HepG2 (cell line): Measurements from ENCODE around the gene DCC.

ENCODE experiments used
- CENPX ChIP-seq: sonication (generic); formaldehyde crosslinking; IDR thresholded peaks from 2 replicates; pipeline ENCODE4 v1.9.0; 2021; ENCODE audit warnings: mild to moderate bottlenecking, missing genetic modification reagents, moderate library complexity
- EZH2 ChIP-seq: conservative IDR thresholded peaks from 2 replicates; pipeline ENCODE4 v1.6.1; 2012; ENCODE audit warnings: mild to moderate bottlenecking, low read depth, low read length, moderate library complexity
- GPN1 ChIP-seq: sonication (generic); formaldehyde crosslinking; IDR thresholded peaks from 2 replicates; pipeline ENCODE4 v1.5.1; 2020; ENCODE audit warnings: missing genetic modification reagents, borderline replicate concordance
- HDAC6 ChIP-seq: fragments of 200-600 bp; sonication (generic); IDR thresholded peaks from 2 replicates; pipeline ENCODE4 v1.7.0; 2017; ENCODE audit warnings: mild to moderate bottlenecking, antibody characterized with exemption, low read length, low read depth
- KDM5B ChIP-seq: sonication (generic); formaldehyde crosslinking; IDR thresholded peaks from 2 replicates; pipeline ENCODE4 v1.4.0; 2020; ENCODE audit warnings: missing genetic modification reagents, mild to moderate bottlenecking, borderline replicate concordance
- SIN3A ChIP-seq: IDR thresholded peaks from 2 replicates; pipeline ENCODE4 v1.6.1; 2011; ENCODE audit warnings: low read depth, mild to moderate bottlenecking, control low read depth, low read length, borderline replicate concordance
- ZNF232 ChIP-seq: sonication (generic); formaldehyde crosslinking; IDR thresholded peaks from 2 replicates; pipeline ENCODE4 v1.4.0; 2020; ENCODE audit warnings: missing genetic modification reagents, borderline replicate concordance
- ZNF629 ChIP-seq: sonication (generic); formaldehyde crosslinking; conservative IDR thresholded peaks from 2 replicates; pipeline ENCODE4 v1.5.0; 2020; ENCODE audit warnings: missing genetic modification reagents
- ZNF713 ChIP-seq: sonication (generic); formaldehyde crosslinking; IDR thresholded peaks from 2 replicates; pipeline ENCODE4 v1.4.0; 2020; ENCODE audit warnings: mild to moderate bottlenecking, missing genetic modification reagents
- TF ChIP-seq, protein P1 (sequence below): sonication (generic); formaldehyde crosslinking; IDR thresholded peaks from 2 replicates; pipeline ENCODE4 v1.4.0; 2020; ENCODE audit warnings: low read depth, missing genetic modification reagents
- TF ChIP-seq, protein P2 (sequence below): sonication (generic); formaldehyde crosslinking; IDR thresholded peaks from 2 replicates; pipeline ENCODE4 v1.5.0; 2020; ENCODE audit warnings: mild to moderate bottlenecking, missing genetic modification reagents, moderate library complexity
- TF ChIP-seq, protein P3 (sequence below): sonication (generic); formaldehyde crosslinking; IDR thresholded peaks from 2 replicates; pipeline ENCODE4 v1.4.0; 2020; ENCODE audit warnings: missing genetic modification reagents
- TF ChIP-seq, protein P4 (sequence below): sonication (generic); formaldehyde crosslinking; IDR thresholded peaks from 2 replicates; pipeline ENCODE4 v1.8.0; 2022; ENCODE audit warnings: missing genetic modification reagents, mild to moderate bottlenecking, moderate library complexity, borderline replicate concordance
- TF ChIP-seq, protein P5 (sequence below), 2 experiments: sonication (generic) in 1 of 2; formaldehyde crosslinking in 1 of 2; IDR thresholded peaks; 2 replicates each; pipeline versions ENCODE4 v1.5.1 to v1.6.1; 2011 to 2020; ENCODE audit warnings: borderline replicate concordance in 1 of 2, low read depth in 1 of 2, low read length in 1 of 2, mild to moderate bottlenecking in 1 of 2, missing genetic modification reagents in 1 of 2, moderate library complexity in 1 of 2

DNA sequence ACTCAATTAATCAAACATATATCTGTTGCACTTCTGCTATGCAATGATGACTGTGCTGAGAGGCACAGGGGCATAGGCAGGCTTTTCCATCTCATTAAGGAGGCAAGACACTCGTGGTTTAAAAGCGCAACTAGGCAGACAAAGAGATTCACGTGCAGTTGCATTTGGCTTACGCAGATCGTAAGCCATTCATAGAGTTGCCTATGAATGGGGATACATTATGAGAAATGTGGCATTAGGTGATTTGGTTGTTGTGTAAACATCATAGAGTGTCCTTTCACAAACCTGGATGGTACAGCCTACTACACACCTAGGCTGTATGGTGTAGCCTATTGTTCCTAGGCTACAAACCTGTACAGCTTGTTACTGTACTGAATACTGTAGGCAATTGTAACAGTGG, 284.7 kb downstream of the DCC start:
- TF ChIP-seq ZNF713 (CRISPR knock-in tag), result no peak
- no peak for TF ChIP-seq ZNF232
- no peak for TF ChIP-seq GPN1 (CRISPR knock-in tag)
- TF ChIP-seq, protein P1, sequence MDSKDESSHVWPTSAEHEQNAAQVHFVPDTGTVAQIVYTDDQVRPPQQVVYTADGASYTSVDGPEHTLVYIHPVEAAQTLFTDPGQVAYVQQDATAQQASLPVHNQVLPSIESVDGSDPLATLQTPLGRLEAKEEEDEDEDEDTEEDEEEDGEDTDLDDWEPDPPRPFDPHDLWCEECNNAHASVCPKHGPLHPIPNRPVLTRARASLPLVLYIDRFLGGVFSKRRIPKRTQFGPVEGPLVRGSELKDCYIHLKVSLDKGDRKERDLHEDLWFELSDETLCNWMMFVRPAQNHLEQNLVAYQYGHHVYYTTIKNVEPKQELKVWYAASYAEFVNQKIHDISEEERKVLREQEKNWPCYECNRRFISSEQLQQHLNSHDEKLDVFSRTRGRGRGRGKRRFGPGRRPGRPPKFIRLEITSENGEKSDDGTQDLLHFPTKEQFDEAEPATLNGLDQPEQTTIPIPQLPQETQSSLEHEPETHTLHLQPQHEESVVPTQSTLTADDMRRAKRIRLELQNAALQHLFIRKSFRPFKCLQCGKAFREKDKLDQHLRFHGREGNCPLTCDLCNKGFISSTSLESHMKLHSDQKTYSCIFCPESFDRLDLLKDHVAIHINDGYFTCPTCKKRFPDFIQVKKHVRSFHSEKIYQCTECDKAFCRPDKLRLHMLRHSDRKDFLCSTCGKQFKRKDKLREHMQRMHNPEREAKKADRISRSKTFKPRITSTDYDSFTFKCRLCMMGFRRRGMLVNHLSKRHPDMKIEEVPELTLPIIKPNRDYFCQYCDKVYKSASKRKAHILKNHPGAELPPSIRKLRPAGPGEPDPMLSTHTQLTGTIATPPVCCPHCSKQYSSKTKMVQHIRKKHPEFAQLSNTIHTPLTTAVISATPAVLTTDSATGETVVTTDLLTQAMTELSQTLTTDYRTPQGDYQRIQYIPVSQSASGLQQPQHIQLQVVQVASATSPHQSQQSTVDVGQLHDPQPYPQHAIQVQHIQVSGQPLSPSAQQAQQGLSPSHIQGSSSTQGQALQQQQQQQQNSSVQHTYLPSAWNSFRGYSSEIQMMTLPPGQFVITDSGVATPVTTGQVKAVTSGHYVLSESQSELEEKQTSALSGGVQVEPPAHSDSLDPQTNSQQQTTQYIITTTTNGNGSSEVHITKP, result no peak
- TF ChIP-seq SIN3A, result no peak
- TF ChIP-seq, protein P2, sequence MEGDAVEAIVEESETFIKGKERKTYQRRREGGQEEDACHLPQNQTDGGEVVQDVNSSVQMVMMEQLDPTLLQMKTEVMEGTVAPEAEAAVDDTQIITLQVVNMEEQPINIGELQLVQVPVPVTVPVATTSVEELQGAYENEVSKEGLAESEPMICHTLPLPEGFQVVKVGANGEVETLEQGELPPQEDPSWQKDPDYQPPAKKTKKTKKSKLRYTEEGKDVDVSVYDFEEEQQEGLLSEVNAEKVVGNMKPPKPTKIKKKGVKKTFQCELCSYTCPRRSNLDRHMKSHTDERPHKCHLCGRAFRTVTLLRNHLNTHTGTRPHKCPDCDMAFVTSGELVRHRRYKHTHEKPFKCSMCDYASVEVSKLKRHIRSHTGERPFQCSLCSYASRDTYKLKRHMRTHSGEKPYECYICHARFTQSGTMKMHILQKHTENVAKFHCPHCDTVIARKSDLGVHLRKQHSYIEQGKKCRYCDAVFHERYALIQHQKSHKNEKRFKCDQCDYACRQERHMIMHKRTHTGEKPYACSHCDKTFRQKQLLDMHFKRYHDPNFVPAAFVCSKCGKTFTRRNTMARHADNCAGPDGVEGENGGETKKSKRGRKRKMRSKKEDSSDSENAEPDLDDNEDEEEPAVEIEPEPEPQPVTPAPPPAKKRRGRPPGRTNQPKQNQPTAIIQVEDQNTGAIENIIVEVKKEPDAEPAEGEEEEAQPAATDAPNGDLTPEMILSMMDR, result no peak
- no peak for TF ChIP-seq ZNF629 (CRISPR knock-in tag)
- TF ChIP-seq, protein P3, sequence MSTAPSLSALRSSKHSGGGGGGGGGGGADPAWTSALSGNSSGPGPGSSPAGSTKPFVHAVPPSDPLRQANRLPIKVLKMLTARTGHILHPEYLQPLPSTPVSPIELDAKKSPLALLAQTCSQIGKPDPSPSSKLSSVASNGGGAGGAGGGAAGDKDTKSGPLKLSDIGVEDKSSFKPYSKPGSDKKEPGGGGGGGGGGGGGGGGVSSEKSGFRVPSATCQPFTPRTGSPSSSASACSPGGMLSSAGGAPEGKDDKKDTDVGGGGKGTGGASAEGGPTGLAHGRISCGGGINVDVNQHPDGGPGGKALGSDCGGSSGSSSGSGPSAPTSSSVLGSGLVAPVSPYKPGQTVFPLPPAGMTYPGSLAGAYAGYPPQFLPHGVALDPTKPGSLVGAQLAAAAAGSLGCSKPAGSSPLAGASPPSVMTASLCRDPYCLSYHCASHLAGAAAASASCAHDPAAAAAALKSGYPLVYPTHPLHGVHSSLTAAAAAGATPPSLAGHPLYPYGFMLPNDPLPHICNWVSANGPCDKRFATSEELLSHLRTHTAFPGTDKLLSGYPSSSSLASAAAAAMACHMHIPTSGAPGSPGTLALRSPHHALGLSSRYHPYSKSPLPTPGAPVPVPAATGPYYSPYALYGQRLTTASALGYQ, result no peak
- TF ChIP-seq CENPX, result no peak
- TF ChIP-seq, protein P4, sequence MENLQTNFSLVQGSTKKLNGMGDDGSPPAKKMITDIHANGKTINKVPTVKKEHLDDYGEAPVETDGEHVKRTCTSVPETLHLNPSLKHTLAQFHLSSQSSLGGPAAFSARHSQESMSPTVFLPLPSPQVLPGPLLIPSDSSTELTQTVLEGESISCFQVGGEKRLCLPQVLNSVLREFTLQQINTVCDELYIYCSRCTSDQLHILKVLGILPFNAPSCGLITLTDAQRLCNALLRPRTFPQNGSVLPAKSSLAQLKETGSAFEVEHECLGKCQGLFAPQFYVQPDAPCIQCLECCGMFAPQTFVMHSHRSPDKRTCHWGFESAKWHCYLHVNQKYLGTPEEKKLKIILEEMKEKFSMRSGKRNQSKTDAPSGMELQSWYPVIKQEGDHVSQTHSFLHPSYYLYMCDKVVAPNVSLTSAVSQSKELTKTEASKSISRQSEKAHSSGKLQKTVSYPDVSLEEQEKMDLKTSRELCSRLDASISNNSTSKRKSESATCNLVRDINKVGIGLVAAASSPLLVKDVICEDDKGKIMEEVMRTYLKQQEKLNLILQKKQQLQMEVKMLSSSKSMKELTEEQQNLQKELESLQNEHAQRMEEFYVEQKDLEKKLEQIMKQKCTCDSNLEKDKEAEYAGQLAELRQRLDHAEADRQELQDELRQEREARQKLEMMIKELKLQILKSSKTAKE, result no peak
- TF ChIP-seq HDAC6, result no peak
- TF ChIP-seq EZH2, result no peak
- no peak for TF ChIP-seq KDM5B
- TF ChIP-seq, protein P5, sequence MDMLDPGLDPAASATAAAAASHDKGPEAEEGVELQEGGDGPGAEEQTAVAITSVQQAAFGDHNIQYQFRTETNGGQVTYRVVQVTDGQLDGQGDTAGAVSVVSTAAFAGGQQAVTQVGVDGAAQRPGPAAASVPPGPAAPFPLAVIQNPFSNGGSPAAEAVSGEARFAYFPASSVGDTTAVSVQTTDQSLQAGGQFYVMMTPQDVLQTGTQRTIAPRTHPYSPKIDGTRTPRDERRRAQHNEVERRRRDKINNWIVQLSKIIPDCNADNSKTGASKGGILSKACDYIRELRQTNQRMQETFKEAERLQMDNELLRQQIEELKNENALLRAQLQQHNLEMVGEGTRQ (IDR thresholded peaks at IDR 0.05; ENCODE audit: low read depth, low read length), result no peak
- TF ChIP-seq, protein P5 (CRISPR knock-in tag; IDR thresholded peaks at IDR 0.05; ENCODE audit: borderline replicate concordance), result no peak
